HepG2 (cell line): ENCODE measurements around the gene FAM187B. TPM values are rescaled to one million over a fixed set of nuclear protein-coding genes. Genes with fewer than 3 reads are reported as not detected.

Experiments used
- polyA plus RNA-seq, 8 experiments: library from polyadenylated mRNA; depleted of rRNA in 3 of 8; stranded (reverse) in 7 of 8; unstranded in 1 of 8; fragments of >200 nt; fragmentation: Illumina TruSeq in 4 of 8; extraction: Trizol in 4 of 8; gene quantifications; 2 replicates each; pipeline versions ENCODE4 v1.2.1 to v1.2.3, GENCODE V29; 2011 to 2016; ENCODE audit warnings: low read depth in 4 of 8, missing spikeins in 1 of 8, mixed read lengths in 1 of 8; ENCODE audit not compliant: insufficient read depth in 1 of 8
- total RNA-seq, 5 experiments: library from RNA; depleted of rRNA; stranded (reverse); fragments of >200 nt; fragmentation: Illumina TruSeq; extraction: Trizol; gene quantifications; 2 replicates each; pipeline ENCODE4 v1.2.3, GENCODE V29; 2016; ENCODE audit warnings: low read depth in 1 of 5

FAM187B gene
- total and polyA plus RNA-seq, 2 of the 13 experiments (the other 11 are each of a cell fraction or from before 2014, with no cell fraction given) = not detected

Other genes with a start within 250 kb of the FAM187B start
- gene GRAMD1A, start 228.4 kb downstream of the FAM187B start, total RNA-seq (2016; rRNA removed; fragmentation: Illumina TruSeq; extraction: Trizol) = 8.0 and 14.7 TPM in 2 replicates
- 171 and 181 TPM in 2 replicates for gene GRAMD1A, start 228.4 kb downstream of the FAM187B start, polyA plus RNA-seq (2011; rRNA removed)
- 1.5 and 2.7 TPM in 2 replicates for gene SCN1B, start 198.3 kb downstream of the FAM187B start, total RNA-seq (2016; rRNA removed; fragmentation: Illumina TruSeq; extraction: Trizol)
- gene SCN1B, start 198.3 kb downstream of the FAM187B start, polyA plus RNA-seq (2011; rRNA removed) = 20.1 and 24.5 TPM in 2 replicates
- 23.9 and 46.7 TPM in 2 replicates for gene HPN, start 187.0 kb downstream of the FAM187B start, total RNA-seq (2016; rRNA removed; fragmentation: Illumina TruSeq; extraction: Trizol)
- gene HPN, start 187.0 kb downstream of the FAM187B start, polyA plus RNA-seq (2011; rRNA removed) = 261 and 364 TPM in 2 replicates
- gene FXYD3, start 112.9 kb downstream of the FAM187B start, total RNA-seq (2016; rRNA removed; fragmentation: Illumina TruSeq; extraction: Trizol) = not detected in 2 replicates
- 4.9 and 5.5 TPM in 2 replicates for gene FXYD3, start 112.9 kb downstream of the FAM187B start, polyA plus RNA-seq (2011; rRNA removed)
- not detected in 2 replicates for gene LGI4, start 93.7 kb downstream of the FAM187B start, total RNA-seq (2016; rRNA removed; fragmentation: Illumina TruSeq; extraction: Trizol)
- 2.8 and 4.2 TPM in 2 replicates for gene LGI4, start 93.7 kb downstream of the FAM187B start, polyA plus RNA-seq (2011; rRNA removed)
- gene FXYD1, start 89.9 kb downstream of the FAM187B start, total RNA-seq (2016; rRNA removed; fragmentation: Illumina TruSeq; extraction: Trizol) = not detected in 2 replicates
- 27.0 and 31.2 TPM in 2 replicates for gene FXYD1, start 89.9 kb downstream of the FAM187B start, polyA plus RNA-seq (2011; rRNA removed)
- gene FXYD7, start 85.5 kb downstream of the FAM187B start, total RNA-seq (2016; rRNA removed; fragmentation: Illumina TruSeq; extraction: Trizol) = not detected in 2 replicates
- 0.17 and 0.55 TPM in 2 replicates for gene FXYD7, start 85.5 kb downstream of the FAM187B start, polyA plus RNA-seq (2011; rRNA removed)
- gene FXYD5, start 74.0 kb downstream of the FAM187B start, total RNA-seq (2016; rRNA removed; fragmentation: Illumina TruSeq; extraction: Trizol) = not detected in 2 replicates
- gene FXYD5, start 74.0 kb downstream of the FAM187B start, polyA plus RNA-seq (2011; rRNA removed) = 0.65 and 0.91 TPM in 2 replicates
- gene LSR, start 20.3 kb upstream of the FAM187B start, total RNA-seq (2016; rRNA removed; fragmentation: Illumina TruSeq; extraction: Trizol) = 14.2 and 29.2 TPM in 2 replicates
- 79.2 and 111 TPM in 2 replicates for gene LSR, start 20.3 kb upstream of the FAM187B start, polyA plus RNA-seq (2011; rRNA removed)
- 44.8 and 54.9 TPM in 2 replicates for gene USF2, start 40.2 kb upstream of the FAM187B start, total RNA-seq (2016; rRNA removed; fragmentation: Illumina TruSeq; extraction: Trizol)
- 94.9 and 106 TPM in 2 replicates for gene USF2, start 40.2 kb upstream of the FAM187B start, polyA plus RNA-seq (2011; rRNA removed)
- 25.7 and 47.6 TPM in 2 replicates for gene HAMP, start 53.8 kb upstream of the FAM187B start, total RNA-seq (2016; rRNA removed; fragmentation: Illumina TruSeq; extraction: Trizol)
- 36.1 and 73.0 TPM in 2 replicates for gene HAMP, start 53.8 kb upstream of the FAM187B start, polyA plus RNA-seq (2011; rRNA removed)
- 0.80 and 1.3 TPM in 2 replicates for gene MAG, start 63.4 kb upstream of the FAM187B start, total RNA-seq (2016; rRNA removed; fragmentation: Illumina TruSeq; extraction: Trizol)
- gene MAG, start 63.4 kb upstream of the FAM187B start, polyA plus RNA-seq (2011; rRNA removed) = 0.17 and 0.20 TPM in 2 replicates
- gene CD22, start 100.4 kb upstream of the FAM187B start, total RNA-seq (2016; rRNA removed; fragmentation: Illumina TruSeq; extraction: Trizol) = 0.49 and 0.71 TPM in 2 replicates
- gene CD22, start 100.4 kb upstream of the FAM187B start, polyA plus RNA-seq (2011; rRNA removed) = 0.98 and 1.7 TPM in 2 replicates
- gene FFAR1, start 119.2 kb upstream of the FAM187B start, total RNA-seq (2016; rRNA removed; fragmentation: Illumina TruSeq; extraction: Trizol) = not detected in 2 replicates
- gene FFAR1, start 119.2 kb upstream of the FAM187B start, polyA plus RNA-seq (2011; rRNA removed) = not detected in 2 replicates
- gene FFAR3, start 129.7 kb upstream of the FAM187B start, total RNA-seq (2016; rRNA removed; fragmentation: Illumina TruSeq; extraction: Trizol) = not detected in 2 replicates
- gene FFAR3, start 129.7 kb upstream of the FAM187B start, polyA plus RNA-seq (2011; rRNA removed) = not detected in 2 replicates
- not detected in 2 replicates for gene GPR42, start 142.3 kb upstream of the FAM187B start, total RNA-seq (2016; rRNA removed; fragmentation: Illumina TruSeq; extraction: Trizol)
- not detected in 2 replicates for gene GPR42, start 142.3 kb upstream of the FAM187B start, polyA plus RNA-seq (2011; rRNA removed)
- not detected in 2 replicates for gene FFAR2, start 219.5 kb upstream of the FAM187B start, total RNA-seq (2016; rRNA removed; fragmentation: Illumina TruSeq; extraction: Trizol)
- gene FFAR2, start 219.5 kb upstream of the FAM187B start, polyA plus RNA-seq (2011; rRNA removed) = 0.12 and 0.30 TPM in 2 replicates